B cell (primary cell): ENCODE results near the gene TAPBPL. TPM values are rescaled to one million over a fixed set of nuclear protein-coding genes. Genes with fewer than 3 reads are reported as not detected.
"Not testable (repeated sequence)": the region's sequence is repeated elsewhere in the genome, so short reads cannot be mapped to it uniquely, and the experiment has no call there.

Experiments used
- ATAC-seq: fragments of 200-7000 bp; cut with Tn5 transposase; one replicate; pipeline ENCODE4 v1.10.0; 2021; ENCODE audit warnings: low read depth, mild to moderate bottlenecking, moderate number of reproducible peaks, moderate library complexity
- CTCF ChIA-PET: fragments of 350-600 bp; sonication (Branson Sonifier 250); formaldehyde crosslinking; loops from one replicate; lab custom pipeline; 2021; ENCODE audit warnings: antibody characterized with exemption, inconsistent platforms; lab: Charles Lee
- POLR2A ChIA-PET: fragments of 350-600 bp; sonication (Branson Sonifier 250); formaldehyde crosslinking; loops from one replicate; lab custom pipeline; 2021; ENCODE audit warnings: antibody characterized with exemption; lab: Charles Lee
- DNase-seq: peaks from one replicate; pipeline ENCODE4 v3.0.0; 2013
- H2AFZ ChIP-seq: 2 replicates; pipeline ENCODE4 v1.6.1; 2012; ENCODE audit warnings: mild to moderate bottlenecking, low read depth, low read length; ENCODE audit not compliant: insufficient read depth, poor library complexity, severe bottlenecking
- H3K27ac ChIP-seq, 2 donors: 1 replicate in 1 of 2; 2 replicates in 1 of 2; pipeline ENCODE4 v1.5.1; 2012 to 2013; ENCODE audit warnings: low read length in 2 of 2, mild to moderate bottlenecking in 2 of 2, moderate library complexity in 1 of 2
- H3K27me3 ChIP-seq, 4 experiments: fragments of 200-600 bp in 1 of 4; sonication (generic) in 1 of 4; replicated peaks in 1 of 4; 1 replicate in 2 of 4; 2 replicates in 2 of 4; pipeline versions ENCODE4 v1.6.1 to v1.7.0; 2013 to 2016; ENCODE audit warnings: low read length in 3 of 4, mild to moderate bottlenecking in 2 of 4, mixed read lengths in 1 of 4, moderate library complexity in 1 of 4; ENCODE audit not compliant: insufficient read depth in 4 of 4, control insufficient read depth in 3 of 4; ENCODE audit errors: control extremely low read depth in 1 of 4
- H3K36me3 ChIP-seq, 2 experiments: replicated peaks in 1 of 2; 1 replicate in 1 of 2; 2 replicates in 1 of 2; pipeline versions ENCODE4 v1.6.1 to v1.7.1; 2013; ENCODE audit warnings: low read length in 1 of 2; ENCODE audit not compliant: insufficient read depth in 2 of 2, control insufficient read depth in 1 of 2; ENCODE audit errors: control extremely low read depth in 1 of 2, extremely low read depth in 1 of 2
- H3K4me1 ChIP-seq, 2 donors: fragments of 200-600 bp in 1 of 2; sonication (generic) in 1 of 2; 1 replicate in 1 of 2; 2 replicates in 1 of 2; pipeline versions ENCODE4 v1.5.1 to v1.6.1; 2013 to 2017; ENCODE audit warnings: low read length in 2 of 2; ENCODE audit not compliant: control insufficient read depth in 2 of 2, insufficient read depth in 2 of 2
- H3K4me2 ChIP-seq: replicated peaks from 2 replicates; pipeline ENCODE3; 2012; ENCODE audit warnings: mild to moderate bottlenecking, low read depth, low read length; ENCODE audit not compliant: poor library complexity, severe bottlenecking
- H3K4me3 ChIP-seq, 5 experiments: fragments of 200-600 bp in 1 of 5; sonication (generic) in 1 of 5; 1 replicate in 3 of 5; 2 replicates in 2 of 5; pipeline versions ENCODE4 v1.5.1 to v1.7.0; 2011 to 2016; ENCODE audit warnings: low read length in 4 of 5, mild to moderate bottlenecking in 4 of 5, low read depth in 2 of 5, control low read depth in 1 of 5, moderate library complexity in 1 of 5; ENCODE audit not compliant: insufficient read depth in 1 of 5; ENCODE audit errors: control extremely low read depth in 1 of 5, extremely low read depth in 1 of 5
- H3K79me2 ChIP-seq: fragments of 200-600 bp; sonication (generic); one replicate; pipeline ENCODE4 v1.6.0; 2016; ENCODE audit warnings: low read length; ENCODE audit not compliant: control insufficient read depth, insufficient read depth
- H3K9ac ChIP-seq: fragments of 200-600 bp; sonication (generic); 2 replicates; pipeline ENCODE4 v1.6.1; 2017; ENCODE audit warnings: mild to moderate bottlenecking, low read length, moderate library complexity
- H3K9me3 ChIP-seq, 3 donors: one replicate each; pipeline versions ENCODE4 v1.6.1 to v1.7.1; 2013; ENCODE audit warnings: low read length in 2 of 3; ENCODE audit not compliant: control insufficient read depth in 2 of 3, insufficient read depth in 1 of 3; ENCODE audit errors: control extremely low read depth in 1 of 3
- H4K20me1 ChIP-seq: 2 replicates; pipeline ENCODE4 v1.6.0; 2012; ENCODE audit warnings: mild to moderate bottlenecking, low read length; ENCODE audit not compliant: insufficient read depth, control insufficient read depth, poor library complexity, severe bottlenecking
- H3K27ac Mint-ChIP-seq: one replicate; pipeline ENCODE4 v1.8.0; 2021; ENCODE audit warnings: mixed read lengths
- H3K27me3 Mint-ChIP-seq: one replicate; pipeline ENCODE4 v1.8.0; 2021; ENCODE audit warnings: mixed read lengths
- H3K4me1 Mint-ChIP-seq: one replicate; pipeline ENCODE4 v1.8.0; 2021; ENCODE audit warnings: mixed read lengths
- H3K4me3 Mint-ChIP-seq: one replicate; pipeline ENCODE4 v1.8.0; 2021; ENCODE audit warnings: mixed read lengths
- H3K9me3 Mint-ChIP-seq: one replicate; pipeline ENCODE4 v1.8.0; 2022; ENCODE audit warnings: mixed read lengths; ENCODE audit not compliant: insufficient read depth
- EZH2 ChIP-seq: IDR thresholded peaks from 2 replicates; pipeline ENCODE4 v1.6.1; 2012; ENCODE audit warnings: borderline replicate concordance, low read depth, mild to moderate bottlenecking, moderate library complexity, low read length; ENCODE audit not compliant: insufficient read depth, poor library complexity, severe bottlenecking
- WGBS: methylation state at CpG from one replicate; pipeline ENCODE4 v1.1.5; 2013; ENCODE audit warnings: missing lambda C conversion rate; ENCODE audit not compliant: insufficient coverage; 5-methylcytosine and 5-hydroxymethylcytosine counted together
- intact Hi-C: fragments of 100-400 bp; cut with micrococcal nuclease; formaldehyde crosslinking; loops from one replicate; pipeline ENCODE4 v1.10.0; 2022
- polyA plus RNA-seq: library from polyadenylated mRNA; depleted of rRNA; stranded (reverse); fragments of >200 nt; gene quantifications from 2 replicates; pipeline ENCODE4 v1.2.3, GENCODE V29; 2012
- total RNA-seq, 2 donors: library from RNA; stranded (reverse); fragments of 120-200 nt in 1 of 2; gene quantifications; 1 replicate in 1 of 2; 2 replicates in 1 of 2; pipeline versions ENCODE4 v1.2.3 to v1.2.4, GENCODE V29; 2013 to 2022
- TF ChIP-seq, protein P1 (sequence below): fragments of 200-600 bp; IDR thresholded peaks from one replicate; pipeline ENCODE4 v1.8.0; 2022; ENCODE audit warnings: antibody characterized with exemption, mild to moderate bottlenecking

TAPBPL gene
- total and polyA plus RNA-seq, 2 donors (not counting 1 experiment from before 2014, with no cell fraction given): 80.5 to 103 TPM

- H3K79me2 ChIP-seq: no peaks in the 10 kb centered on the region
- CTCF ChIA-PET: no interaction called here
- POLR2A ChIA-PET: no interaction called here
- no peaks in the 10 kb centered on the region for H3K4me1 Mint-ChIP-seq
- no peak overlapping the region for H3K4me2 ChIP-seq
- H3K27ac ChIP-seq: no peak overlapping the region
- H3K27me3 Mint-ChIP-seq: peaks cover 18% of the 10 kb centered on the region
- no peaks in the 10 kb centered on the region for H3K9me3 ChIP-seq
- H3K4me1 ChIP-seq: no peaks in the 10 kb centered on the region
- no peaks in the 10 kb centered on the region for H4K20me1 ChIP-seq
- no peak overlapping the region for H3K27ac Mint-ChIP-seq
- WGBS: 100% methylated on average over 2 of the region's 3 CpGs
- TF ChIP-seq, protein P1, sequence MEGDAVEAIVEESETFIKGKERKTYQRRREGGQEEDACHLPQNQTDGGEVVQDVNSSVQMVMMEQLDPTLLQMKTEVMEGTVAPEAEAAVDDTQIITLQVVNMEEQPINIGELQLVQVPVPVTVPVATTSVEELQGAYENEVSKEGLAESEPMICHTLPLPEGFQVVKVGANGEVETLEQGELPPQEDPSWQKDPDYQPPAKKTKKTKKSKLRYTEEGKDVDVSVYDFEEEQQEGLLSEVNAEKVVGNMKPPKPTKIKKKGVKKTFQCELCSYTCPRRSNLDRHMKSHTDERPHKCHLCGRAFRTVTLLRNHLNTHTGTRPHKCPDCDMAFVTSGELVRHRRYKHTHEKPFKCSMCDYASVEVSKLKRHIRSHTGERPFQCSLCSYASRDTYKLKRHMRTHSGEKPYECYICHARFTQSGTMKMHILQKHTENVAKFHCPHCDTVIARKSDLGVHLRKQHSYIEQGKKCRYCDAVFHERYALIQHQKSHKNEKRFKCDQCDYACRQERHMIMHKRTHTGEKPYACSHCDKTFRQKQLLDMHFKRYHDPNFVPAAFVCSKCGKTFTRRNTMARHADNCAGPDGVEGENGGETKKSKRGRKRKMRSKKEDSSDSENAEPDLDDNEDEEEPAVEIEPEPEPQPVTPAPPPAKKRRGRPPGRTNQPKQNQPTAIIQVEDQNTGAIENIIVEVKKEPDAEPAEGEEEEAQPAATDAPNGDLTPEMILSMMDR: no peak
- TF ChIP-seq EZH2: no peak
- no peaks in the 10 kb centered on the region for H3K9me3 Mint-ChIP-seq
- DNase-seq: no peak
- H2AFZ ChIP-seq: no peak overlapping the region
- no peaks in the 10 kb centered on the region for H3K36me3 ChIP-seq
- no peak for ATAC-seq
- H3K4me3 Mint-ChIP-seq: no peak overlapping the region
- intact Hi-C loops: no loop called here
- H3K4me3 ChIP-seq: no peak overlapping the region
- H3K9ac ChIP-seq: no peak overlapping the region
- H3K27me3 ChIP-seq: no peaks in the 10 kb centered on the region
Measured at GRCh38 chr12:6476489-6476888, 24.6 kb downstream of the TAPBPL start.

DNA sequence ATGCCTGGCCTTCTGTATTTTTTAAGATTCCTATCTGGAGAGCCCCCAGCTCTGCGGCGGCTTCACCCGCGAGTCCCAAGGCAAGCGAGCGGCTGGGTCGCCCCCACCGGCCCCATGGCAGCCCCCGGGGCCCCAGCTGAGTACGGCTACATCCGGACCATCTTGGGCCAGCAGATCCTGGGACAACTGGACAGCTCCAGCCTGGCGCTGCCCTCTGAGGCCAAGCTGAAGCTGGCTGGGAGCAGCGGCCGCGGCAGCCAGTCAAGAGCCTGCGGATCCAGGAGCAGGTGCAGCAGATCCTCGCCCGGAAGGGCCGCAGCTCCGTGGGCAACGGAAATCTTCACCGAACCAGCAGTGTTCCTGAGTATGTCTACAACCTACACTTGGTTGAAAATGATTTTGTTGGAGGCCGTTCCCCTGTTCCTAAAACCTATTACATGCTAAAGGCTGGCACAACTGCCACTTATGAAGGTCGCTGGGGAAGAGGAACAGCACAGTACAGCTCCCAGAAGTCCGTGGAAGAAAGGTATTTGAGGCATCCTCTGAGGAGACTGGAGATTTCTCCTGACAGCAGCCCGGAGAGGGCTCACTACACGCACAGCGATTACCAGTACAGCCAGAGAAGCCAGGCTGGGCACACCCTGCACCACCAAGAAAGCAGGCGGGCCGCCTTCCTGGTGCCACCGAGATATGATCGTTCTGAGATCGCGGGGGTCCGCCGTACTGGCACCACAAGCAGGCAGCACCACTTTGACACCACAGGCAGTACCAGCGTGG lies 25.9 kb downstream of the TAPBPL start:
- DNase-seq, H3K4me1 Mint-ChIP-seq, H3K4me3 Mint-ChIP-seq, intact Hi-C loops, H3K27me3 ChIP-seq, H3K4me2 ChIP-seq, H3K79me2 ChIP-seq, H3K4me3 ChIP-seq, H3K27ac ChIP-seq, H3K36me3 ChIP-seq, H3K9me3 ChIP-seq, H3K9ac ChIP-seq, H3K9me3 Mint-ChIP-seq, H4K20me1 ChIP-seq, H3K27ac Mint-ChIP-seq, H3K4me1 ChIP-seq, H2AFZ ChIP-seq, ATAC-seq: not testable (repeated sequence)
- POLR2A ChIA-PET: interaction anchor here (0.7 kb wide), 1 partner anchor 169 kb away, joined by 5 read pairs; no protein-coding TSS in a partner anchor
- H3K27me3 Mint-ChIP-seq: peaks cover 18% of the 10 kb centered on the region
- CTCF ChIA-PET: interaction anchor here (0.7 kb wide), 1 partner anchor 53 kb away, joined by 3 read pairs; no protein-coding TSS in a partner anchor
- 95% methylated on average over 36 of the region's 37 CpGs for WGBS
